NCI-H187 (cell line): Measurements from ENCODE around the gene UPK2.
"Not testable (repeated sequence)": the region's sequence is repeated elsewhere in the genome, so short reads cannot be mapped to it uniquely, and the experiment has no call there.

Source experiments
- DNase-seq, 2 experiments: peaks; one replicate each; lab custom pipeline; 2025; lab: John Stamatoyannopoulos, UW

Gene UPK2

DNA sequence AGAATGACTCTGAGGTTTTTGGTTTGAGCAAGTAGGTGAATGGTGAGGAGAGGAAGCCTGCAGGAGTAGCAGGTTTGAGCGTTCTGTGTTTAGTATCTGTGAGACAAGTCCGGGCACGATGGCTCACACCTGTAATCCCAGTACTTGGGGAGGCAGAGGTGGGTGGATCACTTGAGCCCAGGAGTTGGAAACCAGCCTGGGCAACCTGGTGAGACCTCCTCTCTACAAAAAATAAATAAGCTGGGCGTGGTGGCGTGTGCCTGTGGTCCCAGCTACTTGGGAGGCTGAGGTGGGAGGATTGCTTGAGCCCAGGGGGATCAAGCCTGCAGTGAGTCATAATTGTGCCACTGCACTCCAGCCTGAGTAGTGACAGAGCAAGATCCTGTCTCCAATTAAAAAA lies 32.2 kb downstream of the UPK2 start:
- DNase-seq, result no peak

DNA sequence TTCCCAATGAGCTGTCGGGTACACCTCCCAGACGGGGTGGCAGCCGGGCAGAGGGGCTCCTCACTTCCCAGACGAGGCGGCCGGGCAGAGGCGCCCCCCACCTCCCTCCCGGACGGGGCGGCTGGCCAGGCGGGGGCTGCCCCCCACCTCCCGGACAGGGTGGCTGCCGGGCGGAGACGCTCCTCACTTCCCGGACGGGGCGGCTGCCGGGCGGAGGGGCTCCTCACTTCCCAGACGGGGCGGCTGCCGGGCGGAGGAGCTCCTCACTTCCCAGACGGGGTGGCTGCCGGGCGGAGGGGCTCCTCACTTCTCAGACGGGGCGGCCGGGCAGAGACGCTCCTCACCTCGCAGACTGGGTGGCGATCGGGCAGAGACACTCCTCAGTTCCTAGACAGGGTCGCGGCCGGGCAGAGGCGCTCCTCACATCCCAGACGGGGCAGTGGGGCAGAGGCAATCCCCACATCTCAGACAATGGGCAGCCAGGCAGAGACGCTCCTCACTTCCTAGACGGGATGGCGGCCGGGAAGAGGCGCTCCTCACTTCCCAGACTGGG lies 35.5 kb downstream of the UPK2 start:
- DNase-seq, result not testable (repeated sequence)

GRCh38 chr11:118996926-118997626 lies 41.0 kb downstream of the UPK2 start:
- no peak for DNase-seq

DNA sequence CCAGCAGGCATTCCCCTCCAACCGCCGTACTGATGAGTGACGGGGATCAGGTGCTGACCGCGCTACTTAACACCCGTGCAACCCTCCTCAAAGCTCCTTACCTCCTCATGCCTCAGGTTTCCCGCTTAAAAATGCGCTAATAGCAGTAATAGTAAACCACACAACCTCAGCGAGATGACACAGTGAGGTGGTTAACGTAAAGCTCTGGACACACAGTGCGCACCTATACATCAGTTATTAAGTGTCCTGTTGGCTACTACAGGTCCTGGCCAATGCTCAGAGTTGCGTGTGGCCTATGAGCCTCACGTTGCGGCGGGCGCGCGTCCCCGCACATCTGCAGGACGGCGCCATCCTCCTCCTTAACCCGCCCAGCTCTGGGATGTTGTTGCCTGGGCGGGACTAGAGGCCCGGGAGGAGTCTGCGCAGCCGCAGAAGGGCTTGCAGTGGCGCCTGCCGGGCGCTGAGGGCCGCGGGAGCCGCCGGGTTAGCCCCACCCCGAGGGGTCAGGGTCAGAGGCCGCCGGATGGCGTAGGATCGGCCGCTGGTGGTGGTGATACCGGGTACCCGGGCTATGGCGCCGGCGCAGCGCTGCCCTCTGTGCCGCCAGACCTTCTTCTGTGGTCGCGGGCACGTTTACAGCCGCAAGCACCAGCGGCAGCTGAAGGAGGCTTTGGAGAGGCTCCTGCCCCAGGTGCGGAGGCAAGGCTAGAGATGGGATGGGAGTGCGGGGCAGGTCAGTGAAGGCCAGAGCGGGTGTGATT lies 41.7 kb downstream of the UPK2 start, which contains the start of gene CENATAC:
CENATAC (plus strand) TSS at position 512 of the 761 bp plus-strand sequence; CDS start at position 572, 60 bp downstream.
- peak; percentile 70 to 74 for DNase-seq

GRCh38 chr11:118998388-118998717 lies 42.3 kb downstream of the UPK2 start:
- no peak for DNase-seq

- no peak for DNase-seq
Measured at GRCh38 chr11:118998822-118999221, 42.7 kb downstream of the UPK2 start.

- no peak for DNase-seq
Measured at GRCh38 chr11:119000906-119001305, 44.8 kb downstream of the UPK2 start.

GRCh38 chr11:119006656-119007055 lies 50.6 kb downstream of the UPK2 start:
- DNase-seq, result no peak
